Measurements from ENCODE around the gene DLG1.

- TF ChIP-seq EZH2phosphoT487 (IDR thresholded peaks at IDR 0.05) (no peak), CTCF (IDR thresholded peaks at IDR 0.05) (no peak)
Observed at GRCh38 chr3:197197334-197197733, 101.1 kb downstream of the DLG1 start.

Measured in neural progenitor cell (in vitro differentiated cells).